Measurements from ENCODE around the gene NDUFS6.

Gene NDUFS6

DNA sequence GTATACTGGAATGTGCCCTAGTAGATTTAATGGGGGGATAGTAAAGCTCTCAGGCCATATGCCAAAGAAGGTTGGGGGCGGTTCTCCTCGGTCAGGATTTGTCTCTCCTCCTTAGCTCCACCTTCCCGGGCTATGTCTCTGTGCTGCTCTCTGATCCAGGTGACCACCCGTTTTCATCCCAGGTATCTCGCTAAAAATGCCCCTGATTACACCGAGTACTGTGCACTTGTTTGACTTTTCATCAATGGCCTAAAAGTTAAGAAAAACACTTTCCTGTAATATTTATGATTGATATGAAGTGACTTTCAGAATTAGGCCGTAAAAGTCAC, 724 bp downstream of the NDUFS6 start:
- TF ChIP-seq ESRRG (CRISPR knock-in tag; IDR thresholded peaks at IDR 0.05) (no peak), RARB (CRISPR knock-in tag; IDR thresholded peaks at IDR 0.05) (no peak), BACH2 (CRISPR knock-in tag; IDR thresholded peaks at IDR 0.05; ENCODE audit: borderline replicate concordance) (no peak), ZFP30 (CRISPR knock-in tag; IDR thresholded peaks at IDR 0.05) (no peak), TCF4 (CRISPR knock-in tag; IDR thresholded peaks at IDR 0.05; ENCODE audit: borderline replicate concordance) (no peak), ZNF8 (CRISPR knock-in tag; IDR thresholded peaks at IDR 0.05) (no peak), ZNF70 (CRISPR knock-in tag; IDR thresholded peaks at IDR 0.05) (no peak), SNAI2 (CRISPR knock-in tag; IDR thresholded peaks at IDR 0.05) (no peak), CREB5 (CRISPR knock-in tag; IDR thresholded peaks at IDR 0.05; ENCODE audit: low read depth) (no peak), CSRNP3 (CRISPR knock-in tag; IDR thresholded peaks at IDR 0.05) (no peak), OSR1 (CRISPR knock-in tag; IDR thresholded peaks at IDR 0.05) (no peak)
- no peak for ATAC-seq

DNA sequence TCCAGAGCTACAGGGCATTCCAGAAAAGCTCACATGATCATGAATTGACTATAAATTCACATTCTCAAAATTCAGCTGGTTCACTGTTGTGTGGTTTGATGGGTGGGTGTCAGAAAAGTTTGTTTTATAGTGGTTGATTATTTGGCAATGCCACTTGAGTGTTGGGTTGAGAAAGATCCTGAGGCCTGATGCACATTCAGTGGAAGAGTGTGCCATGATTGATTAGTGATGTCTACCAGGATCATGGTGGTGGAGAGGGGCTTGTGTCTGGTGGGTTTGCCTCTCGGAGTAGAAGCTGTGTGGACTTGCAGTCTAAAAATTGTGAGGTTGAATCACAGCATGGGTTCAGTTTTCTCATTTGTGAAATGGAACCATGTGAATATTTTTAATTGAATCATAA, 2.0 kb downstream of the NDUFS6 start:
- no peak for ATAC-seq
- no peak for TF ChIP-seq CREB5 (CRISPR knock-in tag; IDR thresholded peaks at IDR 0.05; ENCODE audit: low read depth)
- no peak for TF ChIP-seq GLIS3 (CRISPR knock-in tag; IDR thresholded peaks at IDR 0.05)
- no peak for TF ChIP-seq ZNF565 (CRISPR knock-in tag; conservative IDR thresholded peaks at IDR 0.05; ENCODE audit: low read depth)
- TF ChIP-seq CSDC2 (CRISPR knock-in tag; IDR thresholded peaks at IDR 0.05) = no peak
- TF ChIP-seq, protein P1, sequence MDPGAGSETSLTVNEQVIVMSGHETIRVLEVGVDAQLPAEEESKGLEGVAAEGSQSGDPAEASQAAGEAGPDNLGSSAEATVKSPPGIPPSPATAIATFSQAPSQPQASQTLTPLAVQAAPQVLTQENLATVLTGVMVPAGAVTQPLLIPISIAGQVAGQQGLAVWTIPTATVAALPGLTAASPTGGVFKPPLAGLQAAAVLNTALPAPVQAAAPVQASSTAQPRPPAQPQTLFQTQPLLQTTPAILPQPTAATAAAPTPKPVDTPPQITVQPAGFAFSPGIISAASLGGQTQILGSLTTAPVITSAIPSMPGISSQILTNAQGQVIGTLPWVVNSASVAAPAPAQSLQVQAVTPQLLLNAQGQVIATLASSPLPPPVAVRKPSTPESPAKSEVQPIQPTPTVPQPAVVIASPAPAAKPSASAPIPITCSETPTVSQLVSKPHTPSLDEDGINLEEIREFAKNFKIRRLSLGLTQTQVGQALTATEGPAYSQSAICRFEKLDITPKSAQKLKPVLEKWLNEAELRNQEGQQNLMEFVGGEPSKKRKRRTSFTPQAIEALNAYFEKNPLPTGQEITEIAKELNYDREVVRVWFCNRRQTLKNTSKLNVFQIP (CRISPR knock-in tag; IDR thresholded peaks at IDR 0.05; ENCODE audit: borderline replicate concordance, low read depth) = no peak
- TF ChIP-seq ESRRG (CRISPR knock-in tag; IDR thresholded peaks at IDR 0.05) = no peak
- TF ChIP-seq, protein P2, sequence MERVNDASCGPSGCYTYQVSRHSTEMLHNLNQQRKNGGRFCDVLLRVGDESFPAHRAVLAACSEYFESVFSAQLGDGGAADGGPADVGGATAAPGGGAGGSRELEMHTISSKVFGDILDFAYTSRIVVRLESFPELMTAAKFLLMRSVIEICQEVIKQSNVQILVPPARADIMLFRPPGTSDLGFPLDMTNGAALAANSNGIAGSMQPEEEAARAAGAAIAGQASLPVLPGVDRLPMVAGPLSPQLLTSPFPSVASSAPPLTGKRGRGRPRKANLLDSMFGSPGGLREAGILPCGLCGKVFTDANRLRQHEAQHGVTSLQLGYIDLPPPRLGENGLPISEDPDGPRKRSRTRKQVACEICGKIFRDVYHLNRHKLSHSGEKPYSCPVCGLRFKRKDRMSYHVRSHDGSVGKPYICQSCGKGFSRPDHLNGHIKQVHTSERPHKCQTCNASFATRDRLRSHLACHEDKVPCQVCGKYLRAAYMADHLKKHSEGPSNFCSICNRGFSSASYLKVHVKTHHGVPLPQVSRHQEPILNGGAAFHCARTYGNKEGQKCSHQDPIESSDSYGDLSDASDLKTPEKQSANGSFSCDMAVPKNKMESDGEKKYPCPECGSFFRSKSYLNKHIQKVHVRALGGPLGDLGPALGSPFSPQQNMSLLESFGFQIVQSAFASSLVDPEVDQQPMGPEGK (CRISPR knock-in tag; IDR thresholded peaks at IDR 0.05; ENCODE audit: borderline replicate concordance) = no peak
- TF ChIP-seq TCF4 (CRISPR knock-in tag; IDR thresholded peaks at IDR 0.05; ENCODE audit: borderline replicate concordance) = no peak
- TF ChIP-seq BACH2 (CRISPR knock-in tag; IDR thresholded peaks at IDR 0.05; ENCODE audit: borderline replicate concordance) = no peak
- TF ChIP-seq CSRNP3 (CRISPR knock-in tag; IDR thresholded peaks at IDR 0.05) = no peak

- ATAC-seq = no peak
- TF ChIP-seq ISL1 (CRISPR knock-in tag; IDR thresholded peaks at IDR 0.05) (no peak), ZNF8 (CRISPR knock-in tag; IDR thresholded peaks at IDR 0.05) (no peak), RARB (CRISPR knock-in tag; IDR thresholded peaks at IDR 0.05) (no peak), ESRRG (CRISPR knock-in tag; IDR thresholded peaks at IDR 0.05) (no peak), ZFP30 (CRISPR knock-in tag; IDR thresholded peaks at IDR 0.05) (no peak), SNAI2 (CRISPR knock-in tag; IDR thresholded peaks at IDR 0.05) (no peak), ZNF70 (CRISPR knock-in tag; IDR thresholded peaks at IDR 0.05) (no peak), TCF4 (CRISPR knock-in tag; IDR thresholded peaks at IDR 0.05; ENCODE audit: borderline replicate concordance) (no peak), ARNTL (CRISPR knock-in tag; IDR thresholded peaks at IDR 0.05; ENCODE audit: borderline replicate concordance, low read depth) (no peak)
- TF ChIP-seq, protein P3, sequence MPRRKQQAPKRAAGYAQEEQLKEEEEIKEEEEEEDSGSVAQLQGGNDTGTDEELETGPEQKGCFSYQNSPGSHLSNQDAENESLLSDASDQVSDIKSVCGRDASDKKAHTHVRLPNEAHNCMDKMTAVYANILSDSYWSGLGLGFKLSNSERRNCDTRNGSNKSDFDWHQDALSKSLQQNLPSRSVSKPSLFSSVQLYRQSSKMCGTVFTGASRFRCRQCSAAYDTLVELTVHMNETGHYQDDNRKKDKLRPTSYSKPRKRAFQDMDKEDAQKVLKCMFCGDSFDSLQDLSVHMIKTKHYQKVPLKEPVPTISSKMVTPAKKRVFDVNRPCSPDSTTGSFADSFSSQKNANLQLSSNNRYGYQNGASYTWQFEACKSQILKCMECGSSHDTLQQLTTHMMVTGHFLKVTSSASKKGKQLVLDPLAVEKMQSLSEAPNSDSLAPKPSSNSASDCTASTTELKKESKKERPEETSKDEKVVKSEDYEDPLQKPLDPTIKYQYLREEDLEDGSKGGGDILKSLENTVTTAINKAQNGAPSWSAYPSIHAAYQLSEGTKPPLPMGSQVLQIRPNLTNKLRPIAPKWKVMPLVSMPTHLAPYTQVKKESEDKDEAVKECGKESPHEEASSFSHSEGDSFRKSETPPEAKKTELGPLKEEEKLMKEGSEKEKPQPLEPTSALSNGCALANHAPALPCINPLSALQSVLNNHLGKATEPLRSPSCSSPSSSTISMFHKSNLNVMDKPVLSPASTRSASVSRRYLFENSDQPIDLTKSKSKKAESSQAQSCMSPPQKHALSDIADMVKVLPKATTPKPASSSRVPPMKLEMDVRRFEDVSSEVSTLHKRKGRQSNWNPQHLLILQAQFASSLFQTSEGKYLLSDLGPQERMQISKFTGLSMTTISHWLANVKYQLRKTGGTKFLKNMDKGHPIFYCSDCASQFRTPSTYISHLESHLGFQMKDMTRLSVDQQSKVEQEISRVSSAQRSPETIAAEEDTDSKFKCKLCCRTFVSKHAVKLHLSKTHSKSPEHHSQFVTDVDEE (CRISPR knock-in tag; IDR thresholded peaks at IDR 0.05) = no peak
- TF ChIP-seq, protein P1 (CRISPR knock-in tag; IDR thresholded peaks at IDR 0.05; ENCODE audit: borderline replicate concordance, low read depth) = no peak
- TF ChIP-seq, protein P2 (CRISPR knock-in tag; IDR thresholded peaks at IDR 0.05; ENCODE audit: borderline replicate concordance) = no peak
Observed at GRCh38 chr5:1804001-1804690, 2.9 kb downstream of the NDUFS6 start.

Data from SK-N-SH treated with all-trans-retinoic acid at 6 μM for 48 hours (cell line).